ENCODE data around the gene KRTAP5-4. TPM values are rescaled to one million over a fixed set of nuclear protein-coding genes. Genes with fewer than 3 reads are reported as not detected.
"Not testable (repeated sequence)": the region's sequence is repeated elsewhere in the genome, so short reads cannot be mapped to it uniquely, and the experiment has no call there.

Gene KRTAP5-4, protein sequence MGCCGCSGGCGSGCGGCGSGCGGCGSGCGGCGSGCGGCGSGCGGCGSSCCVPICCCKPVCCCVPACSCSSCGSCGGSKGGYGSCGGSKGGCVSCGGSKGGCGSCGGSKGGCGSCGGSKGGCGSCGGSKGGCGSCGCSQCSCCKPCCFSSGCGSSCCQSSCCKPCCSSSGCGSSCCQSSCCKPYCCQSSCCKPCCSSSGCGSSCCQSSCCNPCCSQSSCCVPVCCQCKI
- not detected in 2 replicates for total RNA-seq (2014; rRNA removed; shearing (Covaris generic))

DNA sequence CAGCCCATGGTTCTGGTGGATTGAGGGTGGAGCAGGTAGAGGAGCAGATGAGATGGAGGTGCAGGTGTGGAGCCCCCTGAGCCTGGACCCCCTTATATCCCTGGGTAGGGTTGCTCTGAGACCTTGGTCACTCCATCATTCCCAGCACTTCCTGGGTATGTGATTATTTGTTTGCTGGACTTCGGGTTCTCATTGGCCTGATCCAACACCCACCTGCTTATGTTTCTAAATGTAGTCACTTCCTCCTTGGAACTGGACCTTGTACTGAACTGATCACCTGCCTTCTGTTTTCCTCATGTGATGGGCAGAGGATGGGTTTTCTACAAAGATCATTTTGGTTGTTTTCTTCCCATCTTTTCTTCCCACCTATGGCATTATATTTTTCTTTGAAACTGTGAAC is at the start of gene KRTAP5-4:
Gene KRTAP5-4 (minus strand): TSS at position 53 of the 400 bp plus-strand sequence. CDS start 45 bp downstream, at position 8.
- DNase-seq (ENCODE audit: low spot score): no peak

DNA sequence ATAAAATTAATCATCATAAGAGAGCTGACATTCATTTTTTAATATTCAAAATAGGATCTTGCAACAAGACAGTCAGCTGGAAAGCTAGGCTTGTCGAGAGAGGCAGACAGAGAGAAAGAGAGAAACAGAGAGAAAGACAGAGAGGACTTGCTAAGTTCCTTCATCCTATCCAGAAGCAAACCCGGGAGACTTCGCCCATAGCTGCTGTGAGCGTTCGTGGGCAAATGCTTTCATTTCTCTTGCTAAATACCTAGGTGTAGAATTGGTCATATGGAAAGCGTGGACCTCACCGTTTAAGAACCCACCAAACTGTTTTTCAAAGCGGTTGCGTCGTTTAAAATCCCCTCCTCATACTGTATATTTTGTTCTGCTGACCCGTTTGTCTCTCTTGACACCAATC is 49.7 kb upstream of the KRTAP5-4 start:
- no peak for DNase-seq (ENCODE audit: low spot score)

DNA sequence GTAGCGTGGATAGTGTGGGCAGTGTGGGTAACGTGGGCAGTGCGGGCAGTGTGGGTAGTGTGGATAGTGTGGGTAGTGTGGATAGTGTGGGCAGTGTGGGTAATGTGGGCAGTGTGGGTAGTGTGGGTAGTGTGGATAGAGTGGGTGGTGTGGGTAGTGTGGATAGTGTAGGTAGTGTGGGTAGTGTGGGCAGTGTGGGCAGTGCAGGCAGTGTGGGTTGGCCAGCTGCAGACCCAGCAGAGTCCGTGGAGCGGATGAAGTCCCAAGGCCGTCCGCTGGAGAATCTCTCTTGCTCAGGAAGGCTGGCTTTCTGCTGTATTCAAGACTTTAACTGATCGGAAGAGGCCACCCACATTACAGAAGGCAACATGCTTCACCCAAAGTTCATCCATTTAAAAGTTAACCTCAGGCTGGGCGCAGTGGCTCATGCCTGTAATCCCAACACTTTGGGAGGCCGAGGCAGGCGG is 49.0 kb upstream of the KRTAP5-4 start:
- no peak for DNase-seq (ENCODE audit: low spot score)

DNA sequence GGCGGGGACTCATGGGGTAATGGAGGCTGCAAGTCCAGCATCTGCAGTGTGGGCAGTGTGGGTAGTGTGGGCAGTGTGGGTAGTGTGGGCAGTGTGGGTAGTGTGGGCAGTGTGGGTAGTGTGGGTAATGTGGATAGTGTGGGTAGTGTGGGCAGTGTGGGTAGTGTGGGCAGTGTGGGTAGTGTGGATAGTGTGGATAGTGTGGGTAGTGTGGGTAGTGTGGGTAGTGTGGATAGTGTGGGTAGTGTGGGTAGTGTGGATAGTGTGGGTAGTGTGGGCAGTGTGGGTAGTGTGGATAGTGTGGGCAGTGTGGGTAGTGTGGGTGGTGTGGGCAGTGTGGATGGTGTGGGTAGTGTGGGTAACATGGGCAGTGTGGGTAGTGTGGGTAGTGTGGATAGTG is 48.5 kb upstream of the KRTAP5-4 start:
- DNase-seq (ENCODE audit: low spot score): not testable (repeated sequence)

DNA sequence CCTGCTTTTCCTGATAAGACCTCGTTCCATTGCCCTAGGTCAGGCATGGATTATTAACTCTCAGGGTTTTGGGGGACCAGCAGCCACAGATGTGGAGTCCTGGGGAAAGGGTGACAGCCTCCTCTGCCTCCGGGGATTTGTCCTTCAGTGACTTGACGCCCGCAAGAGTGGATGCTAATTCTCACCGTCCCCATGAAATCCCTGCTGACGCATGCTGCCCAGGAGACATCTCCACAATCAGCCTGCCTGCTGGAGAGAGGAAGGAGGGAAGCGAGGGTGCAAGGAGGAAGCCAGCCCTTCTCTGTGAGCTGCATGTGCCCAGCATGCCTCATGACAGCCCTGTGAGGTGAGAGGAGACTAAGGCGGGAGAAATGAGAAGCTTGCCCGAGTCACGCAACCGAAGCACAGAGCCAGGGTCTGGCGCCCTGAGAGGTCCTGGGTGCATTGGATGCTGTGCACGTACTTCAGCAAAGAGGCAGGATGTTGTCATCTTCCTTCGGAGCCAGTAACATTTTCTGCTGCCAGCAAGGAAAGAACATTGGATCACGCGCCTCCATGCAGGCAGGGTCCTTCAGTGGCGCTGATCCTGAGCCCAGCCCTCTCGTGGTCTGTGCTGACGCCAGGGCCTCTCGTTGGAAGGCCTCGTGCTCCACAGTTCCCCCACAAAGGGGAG is 47.7 kb upstream of the KRTAP5-4 start:
- no peak for DNase-seq (ENCODE audit: low spot score)

GRCh38 chr11:1668911-1669473 is 47.1 kb upstream of the KRTAP5-4 start:
- DNase-seq (ENCODE audit: low spot score): no peak

GRCh38 chr11:1667906-1668305 is 46.0 kb upstream of the KRTAP5-4 start:
- DNase-seq (ENCODE audit: low spot score): no peak

- DNase-seq (ENCODE audit: low spot score): no peak
Measured at GRCh38 chr11:1667121-1667850, 45.3 kb upstream of the KRTAP5-4 start.

GRCh38 chr11:1665313-1665712 is 43.4 kb upstream of the KRTAP5-4 start:
- DNase-seq (ENCODE audit: low spot score): no peak

GRCh38 chr11:1662699-1663283 is 40.9 kb upstream of the KRTAP5-4 start:
- DNase-seq (ENCODE audit: low spot score): not testable (repeated sequence)

DNA sequence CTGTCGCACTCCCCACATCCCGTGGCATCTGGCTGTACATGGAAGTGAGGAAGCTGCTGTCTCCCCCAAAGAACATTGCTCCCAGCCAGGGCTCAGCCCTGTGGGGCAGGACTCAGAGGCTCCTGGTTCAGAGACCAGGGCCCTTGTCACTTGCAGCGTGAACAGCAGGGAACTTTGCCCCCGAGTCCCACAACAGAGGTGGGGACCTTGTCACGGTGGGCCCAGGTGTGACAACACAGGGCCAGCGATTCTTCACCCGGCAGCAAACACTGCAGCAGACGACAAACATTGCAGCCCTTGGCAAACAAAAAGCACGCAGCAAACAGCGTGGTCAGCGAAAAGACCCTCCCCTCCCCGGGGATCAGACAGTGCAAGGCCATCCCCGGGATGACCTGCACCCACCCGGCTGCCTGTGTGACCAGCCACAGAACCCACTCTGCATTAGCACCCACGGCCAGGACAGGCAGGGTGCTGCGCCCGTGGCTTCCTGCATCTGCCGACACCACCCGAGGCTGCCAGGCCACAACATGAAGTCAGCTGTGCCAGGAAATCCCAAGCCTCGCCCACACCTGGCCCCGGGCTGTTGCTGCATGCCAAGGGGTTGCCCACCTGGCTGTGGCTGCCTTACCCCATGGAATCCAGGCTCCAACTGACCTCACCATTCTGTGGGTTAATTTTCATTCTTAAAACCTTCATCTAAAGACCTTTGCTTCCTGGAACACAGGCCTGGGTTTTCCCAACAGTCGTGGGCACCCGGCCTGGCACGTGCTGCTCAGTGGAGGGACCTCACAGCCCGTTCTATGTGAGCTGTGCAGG is 39.7 kb upstream of the KRTAP5-4 start:
- DNase-seq (ENCODE audit: low spot score): not testable (repeated sequence)

DNA sequence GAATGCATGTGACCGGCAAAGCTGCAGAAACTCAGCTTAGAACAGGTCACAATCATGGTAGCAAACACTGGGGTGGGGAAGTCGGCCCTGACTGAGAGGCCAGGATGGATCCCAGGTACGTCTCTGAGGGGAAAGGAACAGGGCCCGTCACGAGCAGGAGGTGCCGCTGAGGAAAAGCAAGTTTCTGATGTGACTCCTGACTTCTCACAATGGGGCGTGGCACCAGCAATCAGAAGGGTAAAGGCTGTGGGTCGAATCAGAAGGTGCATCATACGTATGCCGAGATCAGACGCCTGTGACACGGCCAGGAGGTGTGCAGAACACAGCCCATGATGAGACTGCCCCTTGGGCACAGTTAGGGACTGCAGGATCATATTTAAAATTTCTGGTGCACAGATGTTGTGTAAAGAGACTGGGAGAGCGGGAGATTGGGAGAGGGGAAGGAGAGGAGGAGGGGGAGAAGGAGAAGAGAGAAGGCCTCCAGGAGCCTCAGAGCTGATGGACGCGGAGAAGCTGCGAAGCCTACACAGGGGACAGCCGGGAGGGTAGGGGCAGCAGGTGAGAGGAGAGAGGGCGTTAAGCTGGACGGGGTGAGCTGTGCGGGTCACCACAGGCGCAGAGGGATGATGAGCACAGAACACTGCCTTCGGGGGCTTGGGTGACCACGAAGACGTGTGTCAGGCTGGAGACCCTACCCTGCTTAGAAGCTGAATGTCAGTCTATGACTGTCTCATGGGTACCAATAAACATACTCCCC is 38.4 kb upstream of the KRTAP5-4 start:
- no peak for DNase-seq (ENCODE audit: low spot score)

GRCh38 chr11:1659506-1659905 is 37.6 kb upstream of the KRTAP5-4 start:
- DNase-seq (ENCODE audit: low spot score): no peak

DNA sequence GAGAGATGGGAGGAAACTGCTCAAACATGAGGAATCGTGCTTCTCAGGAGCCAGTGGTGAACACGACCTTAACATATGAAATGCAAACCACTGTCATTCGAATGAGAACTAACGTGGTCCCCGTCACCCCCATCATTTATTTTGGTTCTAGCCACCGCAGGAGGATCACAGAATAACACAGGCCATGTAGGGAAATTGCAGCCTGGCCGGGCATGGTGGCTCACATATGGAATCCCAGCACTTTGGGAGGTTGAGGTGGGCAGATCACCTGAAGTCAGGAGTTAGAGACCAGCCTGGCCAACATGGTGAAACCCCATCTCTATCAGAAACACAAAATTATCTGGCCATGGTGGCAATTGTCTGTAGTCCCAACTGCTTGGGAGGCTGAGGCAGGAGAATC is 34.7 kb upstream of the KRTAP5-4 start:
- DNase-seq (ENCODE audit: low spot score): no peak

DNA sequence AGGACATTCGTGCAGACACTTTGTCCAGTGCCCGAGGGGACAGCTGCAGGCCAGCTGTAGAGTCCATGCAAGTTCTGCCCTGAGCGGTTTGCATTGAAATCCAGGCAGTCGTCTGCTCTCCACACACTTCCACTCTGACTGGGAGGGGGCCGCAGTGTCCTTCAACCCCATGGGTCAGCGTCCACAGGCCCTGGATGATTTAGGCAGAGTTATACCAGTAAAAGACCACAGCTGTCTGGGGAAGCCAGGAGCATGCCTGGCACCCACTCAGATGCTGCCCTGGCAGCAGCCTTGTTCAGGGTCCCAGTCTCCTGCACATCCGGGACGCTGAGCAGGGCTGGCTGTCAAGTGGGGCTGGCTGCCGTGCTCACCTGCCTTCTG is 34.1 kb upstream of the KRTAP5-4 start:
- no peak for DNase-seq (ENCODE audit: low spot score)

- no peak for DNase-seq (ENCODE audit: low spot score)
Measured at GRCh38 chr11:1655168-1656060, 33.5 kb upstream of the KRTAP5-4 start.

DNA sequence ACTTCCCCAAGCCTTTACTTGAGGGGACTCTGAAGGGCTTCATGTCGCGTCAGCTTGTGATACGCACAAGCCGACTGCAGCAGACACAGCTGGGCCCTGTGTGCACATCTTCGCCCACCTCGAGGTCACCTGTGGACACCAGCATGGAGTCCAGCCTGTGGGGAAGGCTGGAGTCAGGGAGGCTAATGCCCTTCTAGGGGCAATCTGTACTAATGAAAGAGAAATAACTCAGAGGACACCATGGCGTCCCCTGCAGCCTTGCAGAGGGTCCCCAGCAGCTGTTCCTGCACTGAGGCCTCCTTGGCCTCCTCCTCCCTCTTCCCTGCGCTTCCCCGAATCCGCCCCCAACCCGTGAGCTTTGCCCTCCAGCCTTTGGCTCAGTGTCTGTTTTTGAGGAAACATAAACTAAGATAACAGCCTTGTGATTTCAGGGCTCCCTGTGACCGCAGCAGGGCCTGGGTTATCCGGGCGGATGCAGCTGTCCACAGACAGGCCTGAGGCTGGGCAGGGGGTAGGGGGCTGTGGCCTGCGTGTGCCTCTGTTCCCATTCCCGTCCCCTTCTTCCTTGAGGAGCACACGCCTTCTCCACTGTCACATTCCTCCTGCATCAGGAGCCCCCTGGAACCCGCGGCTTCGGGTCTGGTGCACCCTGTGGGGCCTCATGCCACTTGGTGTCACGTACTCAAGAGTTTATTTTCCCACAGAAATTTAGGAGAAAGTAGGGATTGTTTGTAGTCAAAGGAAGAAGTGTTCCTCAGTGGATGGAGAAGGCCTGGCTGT is 32.6 kb upstream of the KRTAP5-4 start:
- no peak for DNase-seq (ENCODE audit: low spot score)

DNA sequence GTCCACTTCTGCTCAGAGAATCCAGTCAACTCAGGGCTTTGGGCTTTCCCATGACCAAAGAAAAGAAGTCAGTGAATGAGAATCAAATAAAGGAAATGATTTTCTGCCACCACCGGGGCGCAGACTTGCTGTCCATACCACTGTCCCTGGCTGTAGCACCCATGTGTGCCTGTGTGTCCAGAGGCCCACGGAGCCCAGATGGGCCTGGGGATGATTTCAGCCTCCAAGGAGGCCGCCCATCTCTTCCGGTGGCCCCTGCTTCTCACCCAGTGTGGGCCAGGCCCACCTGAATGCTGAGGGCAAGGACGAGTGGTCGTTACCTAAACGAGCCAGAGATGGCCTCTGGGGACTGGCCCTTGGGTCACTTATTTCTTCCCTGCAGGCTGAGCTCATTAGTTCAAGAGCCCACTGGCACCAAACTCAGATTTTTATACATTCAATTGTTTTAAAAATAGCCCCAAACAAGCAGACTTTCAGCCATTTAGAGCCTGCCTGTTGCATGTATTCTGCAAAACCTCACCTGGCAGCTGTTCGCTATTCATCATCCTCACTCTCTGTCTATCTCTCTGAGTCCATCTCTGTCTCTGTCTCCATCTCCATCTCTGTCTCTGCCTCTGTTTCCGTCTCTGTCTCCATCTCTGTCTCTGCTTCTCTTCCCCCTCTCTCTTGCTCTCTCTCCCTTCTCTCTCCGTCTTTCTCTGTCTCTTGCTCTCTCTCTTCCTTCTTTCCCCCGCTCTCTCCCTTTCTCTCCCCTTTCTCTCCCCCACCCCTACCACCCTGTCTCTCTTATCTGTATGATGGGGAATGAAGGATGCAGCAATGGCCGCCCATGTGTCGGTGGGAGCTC is 31.8 kb upstream of the KRTAP5-4 start:
- no peak for DNase-seq (ENCODE audit: low spot score)
